ENCODE measurements around the gene NRTN.

Gene NRTN

DNA sequence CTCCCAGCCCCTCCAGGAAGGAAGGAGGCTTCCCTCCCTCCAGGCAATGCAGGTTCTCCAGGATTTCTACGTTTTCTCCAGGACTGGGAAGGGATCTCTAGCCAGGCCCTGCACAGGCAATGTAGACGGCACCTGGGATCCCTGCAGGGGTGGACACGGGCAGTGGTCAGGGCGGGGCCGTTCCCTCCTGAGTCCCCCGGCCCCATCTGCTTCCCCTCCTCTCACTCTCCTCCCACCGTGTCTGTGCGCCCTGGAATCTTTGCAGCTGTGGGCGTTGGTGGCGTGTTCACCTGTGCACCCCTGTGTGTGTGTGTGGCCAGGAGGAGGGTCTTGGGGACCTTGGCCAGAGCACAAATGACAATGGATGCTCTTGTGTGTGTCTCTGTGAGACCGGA is 10.0 kb downstream of the NRTN start:
- no peak for DNase-seq (ENCODE audit: low read depth)

- DNase-seq (ENCODE audit: low read depth), result no peak
These were observed 12.4 kb downstream of the NRTN start for GRCh38 chr19:5817218-5817617.

DNA sequence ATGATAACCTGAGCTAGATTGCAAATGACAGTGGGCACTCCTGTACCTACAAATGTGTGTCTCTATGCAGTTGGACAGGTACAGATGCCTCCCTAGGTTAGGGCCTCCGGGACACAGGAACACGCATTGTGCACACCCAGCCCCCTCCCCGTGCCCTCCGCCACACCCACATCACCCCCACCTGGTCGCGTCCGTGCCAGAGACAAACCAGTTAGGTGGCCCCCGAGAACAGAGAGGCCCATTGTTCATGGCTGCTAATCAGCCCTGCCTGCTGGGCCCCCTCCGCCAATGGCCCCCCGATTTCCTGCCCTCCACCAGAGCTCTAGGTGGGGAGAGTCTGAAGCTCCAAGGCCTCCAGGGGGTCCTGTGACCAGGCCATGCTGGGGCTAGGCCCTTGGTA is 13.7 kb downstream of the NRTN start:
- no peak for DNase-seq (ENCODE audit: low read depth)

- DNase-seq (ENCODE audit: low read depth), result no peak
These were observed 15.9 kb downstream of the NRTN start for GRCh38 chr19:5820785-5821184.

- DNase-seq (ENCODE audit: low read depth), result no peak
These were observed 16.8 kb downstream of the NRTN start for GRCh38 chr19:5821521-5822180.

- DNase-seq (ENCODE audit: low read depth), result no peak
These were observed 17.4 kb downstream of the NRTN start for GRCh38 chr19:5822181-5822844.

DNA sequence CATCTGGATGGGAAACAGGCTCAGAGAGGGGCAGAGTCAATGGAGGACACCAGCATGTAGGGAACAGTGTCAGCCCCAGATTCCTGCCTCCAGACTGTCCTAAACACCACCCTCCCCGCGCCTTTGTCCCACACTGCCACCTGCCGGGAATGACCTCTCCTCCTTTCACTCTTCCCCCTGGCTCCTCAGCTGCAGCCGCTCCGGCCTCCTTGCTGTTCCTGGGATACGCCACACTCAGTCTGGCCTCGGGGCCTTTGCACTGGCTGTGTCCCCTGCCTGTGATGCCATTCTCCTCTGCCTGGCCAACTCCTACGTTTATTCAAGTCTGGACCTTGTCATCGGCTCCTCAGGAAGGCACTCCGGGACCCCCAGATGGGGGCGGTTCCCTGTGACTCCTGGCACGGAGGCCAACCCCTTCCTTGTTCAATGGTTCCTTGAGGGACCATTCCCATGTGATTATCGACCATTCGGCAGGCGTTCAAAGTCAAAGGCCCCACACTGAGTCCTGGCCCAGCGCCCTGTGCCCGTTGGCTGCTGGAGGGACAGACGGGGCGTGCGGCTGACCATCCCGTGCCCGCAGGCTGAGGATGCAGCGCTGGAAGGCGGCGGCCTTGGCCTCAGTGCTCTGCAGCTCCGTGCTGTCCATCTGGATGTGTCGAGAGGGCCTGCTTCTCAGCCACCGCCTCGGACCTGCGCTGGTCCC is 18.9 kb downstream of the NRTN start:
- no peak for DNase-seq (ENCODE audit: low read depth)

DNA sequence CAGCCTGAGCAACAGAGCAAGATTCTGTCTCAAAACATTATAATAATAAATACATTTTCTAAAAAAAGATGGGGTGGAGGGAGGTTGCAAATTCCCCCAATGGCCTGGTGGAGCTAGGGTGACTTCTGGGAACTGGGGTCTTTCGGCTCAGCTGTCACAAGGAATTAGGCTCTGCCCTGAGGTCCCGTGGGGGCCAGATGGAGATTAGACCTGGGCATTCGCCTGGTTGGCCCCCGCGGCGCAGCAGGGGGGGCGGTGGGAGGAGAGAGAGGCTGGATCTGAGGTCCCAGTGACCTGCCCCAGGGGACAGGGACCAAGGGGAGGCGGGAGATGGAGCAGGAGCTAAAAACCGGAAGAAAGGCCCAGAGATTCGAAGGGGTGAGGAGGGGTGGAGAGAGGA is 19.9 kb downstream of the NRTN start:
- DNase-seq (ENCODE audit: low read depth), result no peak

- no peak for DNase-seq (ENCODE audit: low read depth)
These were observed 20.3 kb downstream of the NRTN start for GRCh38 chr19:5825178-5825577.

- DNase-seq (ENCODE audit: low read depth), result no peak
These were observed 21.9 kb downstream of the NRTN start for GRCh38 chr19:5826531-5827341.

DNA sequence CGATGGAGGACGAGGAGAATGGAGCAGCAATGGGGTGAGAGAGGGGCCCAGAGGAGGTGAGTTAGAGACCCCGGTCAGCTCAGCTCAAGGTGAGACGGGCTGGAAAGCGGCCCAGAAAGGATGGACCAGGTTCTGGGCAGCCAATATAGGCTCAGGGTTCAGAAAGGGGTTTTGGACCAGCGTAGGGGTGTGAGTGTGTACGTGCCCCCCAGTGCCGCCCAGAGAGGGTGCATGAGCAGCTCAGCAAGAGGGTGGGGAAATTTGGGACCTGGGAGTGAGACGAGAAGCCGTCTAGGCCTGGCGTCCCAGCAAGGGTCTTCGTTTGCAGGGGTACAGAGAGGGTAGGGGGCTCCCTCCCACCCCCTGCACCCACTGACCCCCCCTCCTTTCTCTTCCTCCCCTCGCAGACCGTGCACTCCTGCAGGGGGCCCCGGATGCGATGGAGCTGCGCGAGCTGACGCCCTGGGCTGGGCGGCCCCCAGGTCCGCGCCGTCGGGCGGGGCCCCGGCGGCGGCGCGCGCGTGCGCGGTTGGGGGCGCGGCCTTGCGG is 22.5 kb downstream of the NRTN start:
- no peak for DNase-seq (ENCODE audit: low read depth)

DNA sequence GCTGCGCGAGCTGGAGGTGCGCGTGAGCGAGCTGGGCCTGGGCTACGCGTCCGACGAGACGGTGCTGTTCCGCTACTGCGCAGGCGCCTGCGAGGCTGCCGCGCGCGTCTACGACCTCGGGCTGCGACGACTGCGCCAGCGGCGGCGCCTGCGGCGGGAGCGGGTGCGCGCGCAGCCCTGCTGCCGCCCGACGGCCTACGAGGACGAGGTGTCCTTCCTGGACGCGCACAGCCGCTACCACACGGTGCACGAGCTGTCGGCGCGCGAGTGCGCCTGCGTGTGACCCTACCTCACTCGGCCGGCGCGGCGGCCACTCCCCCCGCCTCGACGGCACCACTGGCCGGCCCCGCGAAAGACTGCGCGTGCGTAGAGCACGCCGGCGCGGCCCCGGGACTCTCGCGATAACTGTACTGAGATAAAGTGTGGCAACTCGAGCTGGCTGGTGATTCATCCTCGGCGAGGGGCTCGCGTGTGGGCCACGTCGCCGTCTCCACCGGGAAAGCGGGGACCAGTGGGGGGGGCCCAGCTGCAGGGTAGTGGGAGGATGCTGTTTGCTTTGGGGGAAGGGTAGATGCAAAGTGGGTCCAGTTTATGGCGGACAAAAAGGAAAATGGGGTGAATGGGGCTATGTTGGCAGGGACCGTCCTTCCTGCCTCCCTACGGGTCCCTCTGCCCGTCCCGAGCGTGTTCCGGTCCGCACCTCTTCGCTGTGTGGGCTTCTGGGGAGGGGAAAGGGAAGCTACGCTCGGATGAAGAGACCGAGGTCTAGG is 23.2 kb downstream of the NRTN start:
- peak; percentile 96 for DNase-seq (ENCODE audit: low read depth)

- peak; percentile 23 for DNase-seq (ENCODE audit: low read depth)
These were observed 24.0 kb downstream of the NRTN start for GRCh38 chr19:5828661-5829566.

DNA sequence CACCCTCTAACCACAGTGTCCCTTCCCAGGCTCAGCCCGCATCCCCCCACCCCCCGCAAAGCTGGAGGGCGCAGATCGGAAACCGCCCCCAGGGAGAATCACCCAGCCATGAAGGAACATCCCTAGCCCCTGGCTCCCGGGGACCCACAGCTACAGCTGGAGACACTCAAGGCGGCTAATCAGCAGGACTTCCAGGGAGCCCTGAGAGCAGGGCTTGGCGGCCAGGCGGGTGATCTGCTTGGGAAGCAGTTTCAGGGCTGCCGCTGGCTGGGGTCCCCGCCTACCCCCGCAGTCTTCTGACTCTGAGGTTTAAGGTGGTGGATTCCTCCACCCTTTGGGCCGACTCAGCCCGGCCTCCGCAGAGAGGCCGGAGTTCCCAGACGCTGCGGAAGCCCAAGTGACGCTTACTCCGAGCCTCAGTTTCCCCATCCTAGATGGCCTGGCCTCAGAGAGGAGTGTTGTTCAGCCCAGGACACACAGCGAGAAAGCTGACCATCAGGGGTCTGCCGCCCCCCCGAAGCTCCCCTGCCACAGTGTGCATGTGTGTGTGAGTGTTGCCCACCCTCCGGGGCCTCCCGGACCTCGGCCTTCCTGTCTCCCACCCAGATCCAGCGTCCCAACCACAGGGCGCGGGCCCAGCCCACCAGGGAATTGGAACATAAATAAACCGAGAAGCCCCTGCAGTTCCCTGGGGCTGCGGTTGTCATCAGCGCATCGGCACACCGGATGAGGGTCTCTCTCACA is 24.9 kb downstream of the NRTN start:
- DNase-seq (ENCODE audit: low read depth), result no peak

GRCh38 chr19:5831159-5831558 is 26.3 kb downstream of the NRTN start:
- no peak for DNase-seq (ENCODE audit: low read depth)

- no peak for DNase-seq (ENCODE audit: low read depth)
These were observed 27.2 kb downstream of the NRTN start for GRCh38 chr19:5832061-5832460.

DNA sequence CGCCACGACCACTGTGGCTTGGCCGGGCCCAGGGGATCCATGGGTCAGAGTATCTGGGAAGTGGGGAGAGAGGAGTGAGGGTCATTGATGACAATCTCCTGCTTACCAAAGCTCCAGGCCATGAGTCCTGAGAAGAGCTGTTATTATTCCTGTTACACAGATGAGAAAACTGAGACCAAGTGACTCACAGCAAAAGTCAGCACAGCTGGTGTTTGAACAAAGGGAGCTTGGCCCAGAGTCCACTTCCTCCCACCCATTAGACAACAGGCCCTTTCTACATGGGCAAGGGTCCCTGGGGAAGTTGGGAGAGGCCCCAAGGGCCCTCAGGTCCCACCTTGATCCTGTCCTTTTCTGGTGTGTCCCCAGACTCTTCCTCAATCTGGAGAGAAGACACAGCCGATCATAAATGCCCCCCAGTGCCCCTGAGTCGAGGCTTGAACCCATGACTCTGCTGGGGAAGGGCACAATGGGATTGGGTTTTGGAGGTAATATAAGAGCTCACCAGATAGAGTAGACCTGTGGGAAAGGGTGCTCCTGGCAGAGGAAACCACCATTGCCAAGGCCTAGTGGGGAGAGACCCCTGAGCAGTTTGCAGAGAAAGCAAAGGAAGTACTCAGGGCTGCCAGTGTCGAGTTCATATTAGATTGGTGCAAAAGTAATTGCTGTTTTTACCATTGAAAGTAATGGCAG is 27.8 kb downstream of the NRTN start:
- DNase-seq (ENCODE audit: low read depth), result no peak

DNA sequence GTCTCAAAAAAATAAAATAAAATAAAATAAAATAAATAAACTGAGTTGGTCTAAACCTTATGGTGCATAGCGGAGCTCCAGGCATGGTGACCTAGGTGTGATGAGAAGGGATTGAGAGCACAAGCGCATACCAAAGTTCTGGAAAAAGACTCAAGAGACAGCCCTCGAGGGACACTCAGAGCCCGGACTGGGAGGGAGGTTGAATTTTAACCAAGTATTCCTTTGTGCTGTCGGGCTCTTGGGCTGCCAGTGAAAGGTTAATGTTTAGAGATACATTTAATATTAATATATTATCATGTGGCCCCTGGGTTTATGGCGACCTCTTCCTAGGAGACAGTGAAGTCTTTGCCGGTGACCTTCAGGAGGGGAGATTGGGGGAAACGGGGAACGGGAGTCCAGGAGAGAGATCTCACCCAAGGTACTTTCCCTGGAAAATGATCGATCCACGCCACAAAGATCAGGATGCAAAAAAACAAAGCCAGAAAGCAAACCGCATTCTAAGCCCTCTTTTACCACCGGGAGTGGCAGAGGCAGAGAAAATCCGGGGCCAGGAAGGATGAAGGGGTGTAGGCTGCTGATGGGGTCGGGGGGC is 33.0 kb downstream of the NRTN start:
- DNase-seq (ENCODE audit: low read depth), result no peak

All from activated gamma-delta T cell treated with anti-CD3 and anti-CD28 coated beads, Interleukin-2, amount 50 U/mL, for 16 hours (primary cell).